HG02759 (cell line): ENCODE measurements around the gene MAPK7.
"Not testable (repeated sequence)": the region's sequence is repeated elsewhere in the genome, so short reads cannot be mapped to it uniquely, and the experiment has no call there.

Experiments used
- ATAC-seq: cut with Tn5 transposase; IDR thresholded peaks from one replicate; pipeline ENCODE4 v1.9.1; 2021; ENCODE audit warnings: mild to moderate bottlenecking, moderate library complexity; ENCODE audit not compliant: unreplicated experiment

The MAPK7 gene

GRCh38 chr17:19342611-19343255 lies 35.6 kb upstream of the MAPK7 start:
- ATAC-seq = no peak

GRCh38 chr17:19343256-19343630 lies 35.1 kb upstream of the MAPK7 start:
- ATAC-seq = no peak

GRCh38 chr17:19343671-19344151 lies 34.6 kb upstream of the MAPK7 start:
- ATAC-seq = no peak

- no peak for ATAC-seq
Observed at GRCh38 chr17:19344311-19345066, 33.8 kb upstream of the MAPK7 start.

- no peak for ATAC-seq
Observed at GRCh38 chr17:19345067-19345460, 33.2 kb upstream of the MAPK7 start.

- no peak for ATAC-seq
Observed at GRCh38 chr17:19345486-19346350, 32.6 kb upstream of the MAPK7 start.

GRCh38 chr17:19346351-19347255 lies 31.7 kb upstream of the MAPK7 start:
- ATAC-seq = no peak

- no peak for ATAC-seq
Observed at GRCh38 chr17:19347323-19348080, 30.8 kb upstream of the MAPK7 start.

- no peak for ATAC-seq
Observed at GRCh38 chr17:19348081-19348650, 30.1 kb upstream of the MAPK7 start.

GRCh38 chr17:19348806-19349205 lies 29.5 kb upstream of the MAPK7 start:
- ATAC-seq = no peak

GRCh38 chr17:19353401-19353800 lies 24.9 kb upstream of the MAPK7 start:
- not testable (repeated sequence) for ATAC-seq

- no peak for ATAC-seq
Observed at GRCh38 chr17:19354748-19355147, 23.6 kb upstream of the MAPK7 start.

GRCh38 chr17:19357351-19357750 lies 20.9 kb upstream of the MAPK7 start:
- no peak for ATAC-seq

- no peak for ATAC-seq
Observed at GRCh38 chr17:19357761-19358160, 20.5 kb upstream of the MAPK7 start.

- ATAC-seq = no peak
Observed at GRCh38 chr17:19359151-19359550, 19.1 kb upstream of the MAPK7 start.

GRCh38 chr17:19359856-19360255 lies 18.4 kb upstream of the MAPK7 start:
- no peak for ATAC-seq

- ATAC-seq = no peak
Observed at GRCh38 chr17:19360772-19361171, 17.5 kb upstream of the MAPK7 start.

- ATAC-seq = no peak
Observed at GRCh38 chr17:19361326-19361725, 17.0 kb upstream of the MAPK7 start.

- no peak for ATAC-seq
Observed at GRCh38 chr17:19361944-19362276, 16.4 kb upstream of the MAPK7 start.
